Measurements from ENCODE around the gene RPL37. TPM values are rescaled to one million over a fixed set of nuclear protein-coding genes. Genes with fewer than 3 reads are reported as not detected.
A peak's percentile ranks its signal among the peaks of the same experiment; 100 is the strongest.
"Not testable (repeated sequence)": the region's sequence is repeated elsewhere in the genome, so short reads cannot be mapped to it uniquely, and the experiment has no call there.

Gene RPL37
- 145 and 281 TPM in 2 replicates for total RNA-seq (2014; rRNA removed; shearing (Covaris generic))

GRCh38 chr5:40834849-40835787 is at the start of gene RPL37:
Gene RPL37, minus strand, starts transcription at chr5:40835222. Its CDS starts 37 bp downstream, at chr5:40835185.
- no peaks in the 10 kb centered on the region for H3K9me3 ChIP-seq (replicated peaks)
- H3K4me1 ChIP-seq (replicated peaks), result peaks cover 20% of the 10 kb centered on the region
- peak within 1 kb of the TSS; percentile 91 for H3K27ac ChIP-seq
- DNase-seq (ENCODE audit: low read depth in 1 of 2, low spot score in 2 of 2), result peak; percentile 96 to 97
- peak within 1 kb of the TSS; percentile 58 for H3K4me3 ChIP-seq
- H3K36me3 ChIP-seq, result peaks cover 47% of the 10 kb centered on the region
- no peaks in the 10 kb centered on the region for H3K27me3 ChIP-seq (replicated peaks)

DNA sequence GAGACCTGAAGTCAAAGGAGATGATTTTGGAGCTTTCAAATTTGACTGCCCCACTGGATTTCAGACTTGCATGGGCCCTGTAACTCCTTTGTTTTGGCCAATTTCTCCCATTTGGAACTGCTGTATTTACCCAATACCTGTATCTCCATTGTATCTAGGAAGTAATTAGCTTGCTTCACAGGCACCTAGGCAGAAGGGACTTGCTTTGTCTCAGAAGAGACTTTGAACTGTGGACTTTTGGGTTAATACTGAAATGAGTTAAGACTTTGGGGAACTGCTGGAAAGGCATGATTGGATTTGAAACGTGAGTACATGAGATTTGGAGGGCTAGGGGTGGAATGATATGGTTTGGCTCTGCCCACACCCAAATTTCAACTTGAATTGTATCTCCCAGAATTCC is 48.0 kb upstream of the RPL37 start:
- not testable (repeated sequence) for H3K4me3 ChIP-seq; DNase-seq (ENCODE audit: low read depth in 1 of 2, low spot score in 2 of 2); H3K4me1 ChIP-seq (replicated peaks); H3K27ac ChIP-seq; H3K9me3 ChIP-seq (replicated peaks); H3K36me3 ChIP-seq; H3K27me3 ChIP-seq (replicated peaks)

- H3K36me3 ChIP-seq, result no peaks in the 10 kb centered on the region
- H3K27me3 ChIP-seq (replicated peaks), result no peaks in the 10 kb centered on the region
- no peaks in the 10 kb centered on the region for H3K9me3 ChIP-seq (replicated peaks)
- no peak for DNase-seq (ENCODE audit: low read depth in 1 of 2, low spot score in 2 of 2)
- H3K4me3 ChIP-seq, result no peak overlapping the region
- no peaks in the 10 kb centered on the region for H3K4me1 ChIP-seq (replicated peaks)
- H3K27ac ChIP-seq, result no peak overlapping the region
Measured at GRCh38 chr5:40882291-40882690, 47.3 kb upstream of the RPL37 start.

DNA sequence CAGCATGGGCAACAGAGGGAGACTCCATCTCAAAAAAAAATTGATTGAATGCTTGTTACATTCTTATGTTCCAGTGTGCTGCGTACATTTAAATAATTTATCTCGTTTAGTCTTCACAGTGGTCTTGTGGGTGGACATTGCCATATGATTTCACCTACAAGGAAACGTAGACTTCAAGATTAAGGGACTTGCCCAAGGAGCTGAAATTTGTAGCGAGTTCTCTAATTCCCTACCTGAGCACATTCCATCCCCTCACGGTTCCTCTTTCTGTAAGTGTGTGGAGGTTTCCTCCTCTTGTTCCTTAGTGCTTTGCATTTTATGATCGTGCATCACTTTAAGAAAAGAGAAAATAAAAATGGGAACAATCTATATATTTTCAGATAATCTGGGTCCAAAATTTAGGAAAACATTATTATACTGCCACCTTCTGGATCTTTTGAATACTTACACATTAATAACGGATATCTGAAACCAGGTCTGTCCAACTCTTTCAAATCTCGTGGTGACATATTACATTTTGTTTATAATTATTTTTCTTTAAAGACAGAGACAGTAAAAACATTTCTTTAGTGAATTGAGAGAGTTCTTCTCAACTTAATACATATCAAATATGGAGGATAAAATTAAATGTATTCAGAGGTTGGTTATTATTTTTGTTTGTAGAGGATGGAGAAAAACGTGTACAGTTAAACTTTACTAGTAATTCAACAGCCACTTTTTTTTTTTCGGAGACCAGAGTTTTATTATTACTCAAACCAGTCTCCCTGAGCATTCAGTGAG is 44.3 kb upstream of the RPL37 start:
- Histone ChIP-seq H3K27me3 (replicated peaks) (no peaks in the 10 kb centered on the region), H3K36me3 (no peaks in the 10 kb centered on the region), H3K27ac (no peak overlapping the region), H3K4me3 (no peak overlapping the region), H3K4me1 (replicated peaks) (no peaks in the 10 kb centered on the region), H3K9me3 (replicated peaks) (no peaks in the 10 kb centered on the region)
- peak in 1 of 2 experiments; percentile 31 for DNase-seq (ENCODE audit: low read depth in 1 of 2, low spot score in 2 of 2)

- no peaks in the 10 kb centered on the region for H3K27me3 ChIP-seq (replicated peaks)
- no peaks in the 10 kb centered on the region for H3K4me1 ChIP-seq (replicated peaks)
- no peaks in the 10 kb centered on the region for H3K9me3 ChIP-seq (replicated peaks)
- no peaks in the 10 kb centered on the region for H3K36me3 ChIP-seq
- H3K27ac ChIP-seq, result no peak overlapping the region
- DNase-seq (ENCODE audit: low read depth in 1 of 2, low spot score in 2 of 2), result no peak
- no peak overlapping the region for H3K4me3 ChIP-seq
Measured at GRCh38 chr5:40877371-40877988, 42.5 kb upstream of the RPL37 start.

GRCh38 chr5:40875958-40876357 is 40.9 kb upstream of the RPL37 start:
- H3K27ac ChIP-seq, result no peak overlapping the region
- H3K9me3 ChIP-seq (replicated peaks), result no peaks in the 10 kb centered on the region
- H3K4me3 ChIP-seq, result no peak overlapping the region
- H3K36me3 ChIP-seq, result no peaks in the 10 kb centered on the region
- H3K27me3 ChIP-seq (replicated peaks), result no peaks in the 10 kb centered on the region
- DNase-seq (ENCODE audit: low read depth in 1 of 2, low spot score in 2 of 2), result no peak
- no peaks in the 10 kb centered on the region for H3K4me1 ChIP-seq (replicated peaks)

- no peaks in the 10 kb centered on the region for H3K4me1 ChIP-seq (replicated peaks)
- H3K27me3 ChIP-seq (replicated peaks), result no peaks in the 10 kb centered on the region
- H3K27ac ChIP-seq, result no peak overlapping the region
- DNase-seq (ENCODE audit: low read depth in 1 of 2, low spot score in 2 of 2), result no peak
- no peaks in the 10 kb centered on the region for H3K36me3 ChIP-seq
- H3K9me3 ChIP-seq (replicated peaks), result no peaks in the 10 kb centered on the region
- no peak overlapping the region for H3K4me3 ChIP-seq
Measured at GRCh38 chr5:40873286-40873880, 38.4 kb upstream of the RPL37 start.

DNA sequence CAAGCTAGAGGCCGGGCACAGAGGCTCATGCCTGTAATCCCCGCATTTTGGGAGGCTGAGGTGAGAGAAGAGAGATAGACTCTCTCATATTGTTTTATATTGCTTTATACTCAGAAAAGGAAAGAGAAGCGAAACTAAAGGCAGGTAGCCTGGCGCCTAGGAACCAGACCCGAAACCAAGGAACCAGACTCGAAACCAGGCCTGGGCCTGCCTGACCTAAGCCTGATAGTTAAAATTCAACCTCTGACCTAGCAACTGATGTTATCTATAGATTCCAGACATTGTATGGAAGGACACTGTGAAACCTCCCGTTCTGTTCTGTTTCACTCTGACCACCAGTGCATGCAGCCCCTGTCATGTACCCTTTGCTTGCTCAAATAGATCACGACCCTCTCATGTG is 37.2 kb upstream of the RPL37 start:
- H3K36me3 ChIP-seq, result not testable (repeated sequence)

DNA sequence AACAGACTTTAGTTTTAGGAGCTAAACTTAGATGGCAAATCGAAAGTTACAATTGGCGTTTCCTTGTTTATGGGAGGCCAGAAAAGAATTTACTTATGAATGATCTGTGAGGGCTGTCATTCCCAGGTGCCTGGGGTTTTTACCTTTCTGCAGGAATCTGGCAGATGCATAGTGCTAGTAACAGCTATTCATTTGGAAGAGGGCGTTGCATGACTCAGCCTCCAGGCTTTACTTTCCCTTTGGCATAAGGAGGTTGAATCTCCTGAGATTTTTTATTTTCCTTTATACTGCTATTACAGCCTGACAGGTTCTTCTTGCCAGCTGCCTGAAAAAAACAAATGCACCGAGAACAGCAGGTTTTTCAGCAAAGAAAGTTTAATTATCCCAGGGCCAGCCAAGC is 36.2 kb upstream of the RPL37 start:
- no peak overlapping the region for H3K4me3 ChIP-seq
- peak in 1 of 2 experiments; percentile 28 for DNase-seq (ENCODE audit: low read depth in 1 of 2, low spot score in 2 of 2)
- no peaks in the 10 kb centered on the region for H3K27me3 ChIP-seq (replicated peaks)
- no peaks in the 10 kb centered on the region for H3K36me3 ChIP-seq
- H3K27ac ChIP-seq, result no peak overlapping the region
- H3K9me3 ChIP-seq (replicated peaks), result no peaks in the 10 kb centered on the region
- no peaks in the 10 kb centered on the region for H3K4me1 ChIP-seq (replicated peaks)

More for the DNA sequence above, 37.2 kb upstream of the RPL37 start:
- H3K9me3 ChIP-seq (replicated peaks); H3K4me1 ChIP-seq (replicated peaks); H3K27ac ChIP-seq; H3K27me3 ChIP-seq (replicated peaks); H3K4me3 ChIP-seq: not testable (repeated sequence)
- DNase-seq (ENCODE audit: low read depth in 1 of 2, low spot score in 2 of 2), result peak in 1 of 2 experiments; percentile 7

GRCh38 chr5:40869384-40869783 is 34.4 kb upstream of the RPL37 start:
- Histone ChIP-seq H3K27ac (no peak overlapping the region), H3K9me3 (replicated peaks) (no peaks in the 10 kb centered on the region), H3K36me3 (no peaks in the 10 kb centered on the region), H3K4me3 (no peak overlapping the region), H3K4me1 (replicated peaks) (no peaks in the 10 kb centered on the region), H3K27me3 (replicated peaks) (no peaks in the 10 kb centered on the region)
- peak in 1 of 2 experiments; percentile 5 for DNase-seq (ENCODE audit: low read depth in 1 of 2, low spot score in 2 of 2)

- peak in 1 of 2 experiments; percentile 16 for DNase-seq (ENCODE audit: low read depth in 1 of 2, low spot score in 2 of 2)
- no peak overlapping the region for H3K27ac ChIP-seq
- H3K9me3 ChIP-seq (replicated peaks), result no peaks in the 10 kb centered on the region
- H3K27me3 ChIP-seq (replicated peaks), result no peaks in the 10 kb centered on the region
- H3K4me3 ChIP-seq, result no peak overlapping the region
- H3K36me3 ChIP-seq, result no peaks in the 10 kb centered on the region
- H3K4me1 ChIP-seq (replicated peaks), result no peaks in the 10 kb centered on the region
Measured at GRCh38 chr5:40866844-40867243, 31.8 kb upstream of the RPL37 start.

GRCh38 chr5:40865004-40865403 is 30.0 kb upstream of the RPL37 start:
- not testable (repeated sequence) for H3K4me1 ChIP-seq (replicated peaks); H3K27ac ChIP-seq; H3K27me3 ChIP-seq (replicated peaks); DNase-seq (ENCODE audit: low read depth in 1 of 2, low spot score in 2 of 2); H3K36me3 ChIP-seq; H3K9me3 ChIP-seq (replicated peaks); H3K4me3 ChIP-seq

DNA sequence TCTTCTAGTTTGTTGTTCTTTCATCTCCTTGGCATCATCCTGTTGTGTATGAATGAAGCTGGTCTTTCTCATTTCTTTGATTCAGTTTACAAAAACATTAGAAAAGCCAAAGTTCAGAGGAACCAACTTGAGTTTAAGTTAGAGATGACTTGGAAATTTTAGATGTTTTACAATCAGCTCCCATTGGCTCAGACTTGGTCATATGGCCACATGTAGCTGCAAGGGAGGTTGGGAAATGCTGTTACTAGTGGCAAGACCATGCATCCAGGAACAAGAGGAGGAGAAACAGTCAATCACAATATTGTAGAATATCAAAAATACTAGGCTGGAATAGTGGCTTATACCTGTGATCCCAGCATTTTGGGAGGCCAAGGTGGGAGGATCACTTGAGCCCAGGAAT is 25.7 kb upstream of the RPL37 start:
- Histone ChIP-seq H3K27ac (no peak overlapping the region), H3K9me3 (replicated peaks) (no peaks in the 10 kb centered on the region), H3K27me3 (replicated peaks) (no peaks in the 10 kb centered on the region), H3K36me3 (no peaks in the 10 kb centered on the region), H3K4me3 (no peak overlapping the region), H3K4me1 (replicated peaks) (no peaks in the 10 kb centered on the region)
- no peak for DNase-seq (ENCODE audit: low read depth in 1 of 2, low spot score in 2 of 2)

All from SJSA1 (cell line).